Spinal cord (tissue), 10 donors: ENCODE data around the gene SAP30BP. TPM values are rescaled to one million over a fixed set of nuclear protein-coding genes. Genes with fewer than 3 reads are reported as not detected.
A peak's percentile ranks its signal among the peaks of the same experiment; 100 is the strongest.

Experiments
- DNase-seq, 6 donors: peaks; one replicate each; pipeline versions ENCODE4 v3.0.0 to v3.0.0-alpha.2; 2013 to 2015; ENCODE audit warnings: low spot score in 6 of 6, low read depth in 4 of 6
- H3K27ac ChIP-seq: one replicate; pipeline ENCODE4 v1.5.1; 2013; ENCODE audit warnings: low read depth, low read length, control low read depth
- H3K27me3 ChIP-seq: one replicate; pipeline ENCODE4 v1.6.1; 2013; ENCODE audit warnings: low read length; ENCODE audit not compliant: control insufficient read depth, insufficient read depth
- H3K36me3 ChIP-seq: one replicate; pipeline ENCODE4 v1.6.1; 2013; ENCODE audit warnings: low read length; ENCODE audit not compliant: control insufficient read depth, insufficient read depth
- H3K4me1 ChIP-seq: one replicate; pipeline ENCODE4 v1.6.1; 2013; ENCODE audit warnings: low read length; ENCODE audit not compliant: control insufficient read depth, insufficient read depth
- H3K4me3 ChIP-seq: one replicate; pipeline ENCODE4 v1.5.1; 2013; ENCODE audit warnings: low read depth, low read length, control low read depth
- H3K9me3 ChIP-seq: one replicate; pipeline ENCODE4 v1.6.1; 2013; ENCODE audit warnings: low read length; ENCODE audit not compliant: control insufficient read depth, insufficient read depth
- WGBS: methylation state at CpG from one replicate; pipeline ENCODE4 v1.1.5; 2013; ENCODE audit warnings: missing lambda C conversion rate; ENCODE audit not compliant: insufficient coverage; 5-methylcytosine and 5-hydroxymethylcytosine counted together
- polyA plus RNA-seq, 2 donors: library from polyadenylated mRNA; unstranded; fragments of 120-200 nt; gene quantifications; one replicate each; pipeline ENCODE4 v1.2.1, GENCODE V29; 2013; ENCODE audit not compliant: insufficient read length in 2 of 2
- total RNA-seq, 2 donors: library from RNA; depleted of rRNA in 1 of 2; stranded (reverse); fragments of 120-200 nt in 1 of 2; fragments of >200 nt in 1 of 2; gene quantifications; one replicate each; pipeline versions ENCODE4 v1.2.3 to v1.2.4, GENCODE V29; 2013 to 2014
- donor health status: healthy.

Gene SAP30BP
- total and polyA plus RNA-seq, 4 donors: 44.3 to 123 (median 105) TPM

DNA sequence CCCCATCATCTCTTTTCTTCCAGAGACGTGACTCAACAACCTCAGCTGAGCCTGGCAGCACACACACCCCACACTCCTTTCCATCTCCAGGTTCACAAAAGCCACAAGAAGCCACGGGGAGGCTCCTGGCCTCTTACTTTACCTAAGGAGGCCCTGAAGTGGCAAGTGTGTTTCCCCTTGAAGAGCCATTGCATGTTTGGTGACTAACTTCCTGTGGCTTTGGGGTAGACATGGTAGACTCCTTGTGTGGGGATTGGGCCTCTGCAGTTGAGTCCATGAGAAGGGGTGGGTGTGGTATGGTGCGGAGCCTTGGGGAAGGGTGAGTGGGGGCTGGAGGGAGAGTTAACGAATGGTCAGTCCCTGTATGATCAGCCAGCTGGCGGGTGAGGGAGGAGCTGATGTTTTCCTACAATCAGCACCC is 24.2 kb downstream of the SAP30BP start:
- Histone ChIP-seq H3K27ac (peak overlapping the region; percentile 99), H3K4me3 (no peak overlapping the region), H3K4me1 (peaks cover 90% of the 10 kb centered on the region), H3K9me3 (no peaks in the 10 kb centered on the region), H3K27me3 (no peaks in the 10 kb centered on the region), H3K36me3 (peaks cover 39% of the 10 kb centered on the region)
- 45% methylated on average over 4 of the region's 5 CpGs for WGBS
- no peak for DNase-seq

DNA sequence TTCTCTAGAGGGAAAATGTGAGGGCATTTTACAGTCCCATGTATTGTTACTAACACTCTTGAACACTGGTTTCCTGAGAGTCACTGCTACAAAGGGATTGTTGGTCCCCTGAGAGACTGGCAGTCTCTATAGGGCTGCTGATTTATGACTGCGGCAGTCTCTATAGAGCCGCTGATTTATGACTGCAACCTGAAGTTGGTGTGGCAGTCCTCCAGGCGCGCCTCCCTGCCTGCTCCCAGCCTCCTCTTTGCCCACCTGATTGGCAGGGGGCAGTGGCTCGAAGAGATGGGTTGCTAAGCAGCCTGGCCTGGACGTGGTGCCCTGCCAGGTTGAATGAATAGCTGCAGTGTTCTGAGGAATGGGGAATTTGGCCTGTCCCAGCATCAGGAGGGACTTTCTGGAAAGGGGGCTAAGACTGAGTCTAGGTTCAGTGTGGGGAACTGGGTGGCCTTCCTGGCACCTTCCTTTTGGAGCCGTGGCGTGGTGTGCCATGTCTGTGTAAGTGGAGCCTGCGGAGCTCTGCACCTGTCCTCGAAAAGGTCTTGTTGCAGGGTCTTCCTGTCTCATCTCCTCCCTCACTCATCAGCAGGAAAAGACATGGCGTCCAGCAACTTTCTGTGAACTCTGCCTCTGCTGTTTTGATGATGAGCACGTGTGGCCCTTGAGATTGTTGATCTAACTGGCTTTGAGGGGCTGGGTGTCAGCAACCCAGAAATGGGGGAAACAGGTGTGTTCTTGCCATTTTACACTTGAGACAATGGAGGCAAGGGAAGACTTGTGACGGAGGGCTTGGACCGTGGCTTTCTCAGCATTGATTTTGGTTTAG is 24.9 kb downstream of the SAP30BP start:
- WGBS: 25% methylated on average over 14 of the region's 14 CpGs
- Histone ChIP-seq H3K9me3 (no peaks in the 10 kb centered on the region), H3K27ac (peak overlapping the region; percentile 99), H3K27me3 (no peaks in the 10 kb centered on the region), H3K4me1 (peaks cover 92% of the 10 kb centered on the region), H3K36me3 (peaks cover 42% of the 10 kb centered on the region), H3K4me3 (no peak overlapping the region)
- DNase-seq: peak in 5 of 6 donors; percentile 77 to 93 (median 83)

DNA sequence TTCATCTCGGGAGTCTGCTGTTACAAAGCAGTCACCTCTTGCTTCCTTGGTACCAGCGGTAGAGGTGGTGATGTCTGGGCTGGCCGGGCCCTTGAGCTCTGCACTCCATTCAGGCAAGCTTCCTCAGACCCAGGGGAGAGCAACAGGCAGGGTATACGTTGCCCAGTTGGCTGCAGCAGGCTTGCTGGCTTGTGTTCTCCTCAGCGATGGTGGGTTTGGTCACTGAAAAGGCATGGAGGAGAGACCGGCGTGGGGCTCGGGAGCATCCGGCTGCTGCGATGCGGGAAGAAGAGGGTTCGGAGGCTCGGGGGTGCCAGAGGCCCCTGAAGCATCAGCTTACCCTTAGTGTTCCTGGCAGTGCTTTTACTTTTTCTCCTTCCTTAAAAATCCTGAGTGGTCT is 25.8 kb downstream of the SAP30BP start:
- peak overlapping the region; percentile 99 for H3K27ac ChIP-seq

DNA sequence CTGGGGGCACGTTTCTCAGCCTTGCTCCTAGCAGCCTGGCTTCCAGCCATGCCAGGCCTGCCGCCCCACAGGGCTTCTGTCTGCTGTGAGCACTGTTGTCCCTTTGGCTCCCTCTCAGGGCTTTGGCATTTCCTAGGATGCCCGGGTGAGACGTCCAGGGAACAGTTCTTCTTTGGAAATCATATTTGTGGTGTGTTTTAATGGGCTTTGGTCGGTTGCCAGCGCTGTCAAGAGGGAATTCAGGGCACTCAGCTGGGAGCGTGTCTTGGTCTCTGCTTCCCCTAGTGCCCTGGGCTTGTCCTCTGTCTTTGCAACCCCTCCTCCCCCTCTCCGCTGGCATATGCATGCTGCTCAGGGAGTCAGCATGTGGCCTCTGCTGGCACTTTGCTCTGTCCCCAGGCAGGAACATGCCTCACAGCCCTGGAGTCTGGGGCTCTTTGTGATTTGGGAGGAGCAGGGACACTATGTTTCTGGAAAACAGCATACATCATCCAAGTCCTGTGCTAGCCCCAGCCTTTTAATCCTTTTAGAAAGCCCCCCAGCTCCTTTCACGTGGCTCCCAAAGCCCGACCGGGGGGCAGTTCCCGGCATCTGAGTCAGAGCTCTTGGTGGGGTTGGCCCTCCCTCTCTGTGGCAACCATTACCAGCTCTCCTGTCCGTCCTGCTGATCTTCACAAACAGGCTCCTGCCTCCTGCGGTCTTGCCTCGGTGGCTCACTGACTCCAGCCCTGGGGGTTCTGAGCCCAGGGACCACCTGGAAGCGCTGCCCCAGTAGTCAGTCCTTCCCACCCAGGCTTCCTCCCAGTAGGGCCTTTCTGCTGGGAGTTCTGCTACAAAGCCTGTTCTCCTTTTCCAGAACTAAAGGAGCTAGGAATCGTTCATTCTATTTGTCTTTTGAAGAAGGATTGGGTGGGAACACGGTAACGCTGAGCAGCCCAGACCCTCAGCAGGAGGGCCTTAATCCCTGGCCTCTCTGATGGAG is 26.7 kb downstream of the SAP30BP start:
- no peak overlapping the region for H3K4me3 ChIP-seq
- no peaks in the 10 kb centered on the region for H3K9me3 ChIP-seq
- peaks cover 50% of the 10 kb centered on the region for H3K36me3 ChIP-seq
- peak overlapping the region; percentile 99 for H3K27ac ChIP-seq
- 20% methylated on average over 13 of the region's 19 CpGs for WGBS
- H3K27me3 ChIP-seq: no peaks in the 10 kb centered on the region
- peaks cover 92% of the 10 kb centered on the region for H3K4me1 ChIP-seq
- DNase-seq: peak; percentile 80 to 96 (median 86)

More for the DNA sequence above, 25.8 kb downstream of the SAP30BP start:
- H3K4me3 ChIP-seq: no peak overlapping the region
- H3K9me3 ChIP-seq: no peaks in the 10 kb centered on the region
- H3K4me1 ChIP-seq: peaks cover 92% of the 10 kb centered on the region
- WGBS: 27% methylated on average over 11 of the region's 13 CpGs
- peaks cover 48% of the 10 kb centered on the region for H3K36me3 ChIP-seq
- peak in 2 of 6 donors; percentile 49 to 66 for DNase-seq
- H3K27me3 ChIP-seq: no peaks in the 10 kb centered on the region

DNA sequence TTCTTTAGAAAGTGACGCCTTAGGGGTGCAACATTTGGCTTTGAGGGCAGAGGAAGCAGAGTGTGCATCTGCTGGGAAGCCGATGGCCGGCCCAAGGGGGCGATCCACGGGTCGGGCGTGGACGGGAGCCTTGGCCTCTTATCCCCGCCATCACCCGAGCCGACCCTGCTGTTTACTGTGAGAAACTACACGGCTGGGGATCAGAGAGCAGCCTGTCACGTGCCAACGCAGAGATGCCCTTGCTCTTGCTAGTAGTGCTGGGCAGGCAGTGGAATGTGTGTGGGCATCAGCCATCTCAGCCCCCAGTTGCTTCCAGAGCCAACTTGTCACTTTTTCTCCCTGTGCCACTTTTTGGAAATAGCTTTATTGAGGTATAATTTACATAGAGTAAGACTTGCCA is 27.4 kb downstream of the SAP30BP start:
- 13% methylated on average over 9 of the region's 14 CpGs for WGBS
- Histone ChIP-seq H3K36me3 (peaks cover 56% of the 10 kb centered on the region), H3K4me3 (no peak overlapping the region), H3K4me1 (peaks cover 92% of the 10 kb centered on the region), H3K9me3 (no peaks in the 10 kb centered on the region), H3K27ac (peak overlapping the region; percentile 99), H3K27me3 (no peaks in the 10 kb centered on the region)
- no peak for DNase-seq

DNA sequence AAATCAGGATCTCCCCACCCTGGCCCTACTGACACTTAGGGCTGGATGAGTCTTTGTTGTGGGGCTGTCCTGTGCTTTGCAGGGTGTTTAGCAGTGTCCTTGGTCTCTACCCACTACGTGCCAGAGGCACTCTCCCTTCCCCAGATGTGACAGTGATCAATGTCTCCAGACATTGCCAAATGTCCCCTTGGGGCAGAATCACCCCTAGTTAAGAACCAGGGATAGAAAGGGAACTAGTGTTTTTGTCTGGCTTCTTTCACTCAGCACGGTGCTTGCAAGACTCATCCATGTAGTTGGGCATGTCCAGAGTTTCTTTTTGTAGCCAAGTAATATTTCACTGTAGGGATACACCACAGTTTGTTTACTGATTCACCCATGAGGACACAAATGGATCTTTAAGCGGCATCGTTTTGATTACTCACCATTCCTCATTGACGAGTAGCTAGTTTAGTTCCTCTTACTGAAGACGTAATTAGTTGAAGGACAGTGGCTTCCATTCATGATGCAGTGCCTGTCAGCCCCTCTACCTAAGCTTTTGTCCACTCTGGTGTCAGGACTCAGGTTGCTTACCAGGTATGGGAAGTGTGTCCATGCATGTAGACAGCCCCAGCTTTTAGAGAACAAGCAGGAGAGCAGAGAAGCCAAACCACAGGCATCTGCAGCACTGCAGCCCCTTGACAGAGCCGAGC is 28.1 kb downstream of the SAP30BP start:
- 58% methylated on average over 2 of the region's 7 CpGs for WGBS
- Histone ChIP-seq H3K36me3 (peaks cover 60% of the 10 kb centered on the region), H3K27ac (peak overlapping the region; percentile 99), H3K4me1 (peaks cover 96% of the 10 kb centered on the region), H3K4me3 (no peak overlapping the region), H3K27me3 (no peaks in the 10 kb centered on the region), H3K9me3 (no peaks in the 10 kb centered on the region)
- DNase-seq: peak in 1 of 6 donors; percentile 43

DNA sequence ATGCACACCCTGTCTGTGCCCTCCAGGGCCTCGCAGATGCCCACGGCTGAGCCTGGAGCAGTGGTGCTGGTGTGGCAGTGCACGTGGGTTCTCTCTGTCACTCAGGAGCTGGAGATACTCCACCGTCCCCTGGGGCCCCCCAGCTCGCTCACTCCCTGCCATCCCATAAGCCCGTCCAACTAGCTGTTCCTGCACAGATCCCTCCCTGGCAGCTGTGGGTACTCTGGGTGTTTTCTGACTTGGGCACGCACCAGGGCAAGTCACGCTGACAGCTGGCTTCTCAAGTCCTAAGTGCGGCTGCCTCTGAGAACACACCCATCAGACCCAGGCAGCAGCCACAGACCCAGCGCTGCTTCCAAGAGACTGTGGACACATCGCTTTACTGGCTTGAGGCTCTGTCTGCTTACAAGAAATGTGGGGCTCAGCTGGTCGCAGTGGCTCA is 28.7 kb downstream of the SAP30BP start:
- H3K27ac ChIP-seq: peak overlapping the region; percentile 99
- peaks cover 62% of the 10 kb centered on the region for H3K36me3 ChIP-seq
- H3K9me3 ChIP-seq: no peaks in the 10 kb centered on the region
- H3K27me3 ChIP-seq: no peaks in the 10 kb centered on the region
- peaks cover 96% of the 10 kb centered on the region for H3K4me1 ChIP-seq
- DNase-seq: peak in 1 of 6 donors; percentile 58
- no peak overlapping the region for H3K4me3 ChIP-seq
- 45% methylated on average over 12 of the region's 12 CpGs for WGBS

DNA sequence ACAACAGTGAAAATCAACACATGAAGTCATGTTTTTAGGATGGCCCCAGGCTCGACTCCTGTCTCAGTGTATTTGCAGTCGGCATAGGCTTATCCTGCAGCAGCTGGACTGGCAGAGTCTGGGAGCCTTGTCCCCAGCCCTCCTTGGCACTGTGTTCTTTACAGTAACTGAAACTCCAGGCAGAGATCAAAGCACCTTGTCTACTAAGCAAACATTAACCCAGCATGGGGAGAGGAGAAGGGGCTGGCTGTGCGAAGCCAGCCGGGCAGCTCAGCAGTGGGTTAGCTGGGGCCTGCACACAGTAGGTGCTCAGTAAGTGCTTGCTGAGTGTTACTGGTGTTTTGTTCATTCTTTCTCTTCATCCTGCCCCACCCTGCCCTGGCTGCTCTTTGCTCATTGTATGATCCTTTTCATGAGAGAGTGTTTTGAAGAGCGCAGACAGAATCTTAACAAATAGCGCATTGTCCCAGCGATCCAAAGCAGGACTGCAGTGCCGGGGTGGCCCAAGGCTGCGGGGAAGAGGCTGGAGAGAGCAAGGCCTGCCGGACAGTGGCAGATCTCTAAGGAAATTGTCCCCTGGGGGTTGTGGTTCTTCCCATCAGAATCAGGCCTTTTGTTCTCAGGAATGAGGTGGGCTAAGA is 30.6 kb downstream of the SAP30BP start:
- 49% methylated on average over 8 of the region's 10 CpGs for WGBS
- peak in 1 of 6 donors; percentile 59 for DNase-seq
- Histone ChIP-seq H3K36me3 (peaks cover 75% of the 10 kb centered on the region), H3K4me1 (peaks cover 81% of the 10 kb centered on the region), H3K4me3 (no peak overlapping the region), H3K9me3 (no peaks in the 10 kb centered on the region), H3K27ac (peak overlapping the region; percentile 75), H3K27me3 (no peaks in the 10 kb centered on the region)
